ENCODE results near the gene MYRFL. TPM values are rescaled to one million over a fixed set of nuclear protein-coding genes. Genes with fewer than 3 reads are reported as not detected.

The MYRFL gene
- total RNA-seq, 1 donor from 2014 or later = 0.20 TPM

GRCh38 chr12:69929125-69929524, 104.1 kb downstream of the MYRFL start:
- H3K9me3 Mint-ChIP-seq (ENCODE audit: unreplicated experiment) = no peaks in the 10 kb centered on the region
- no peak overlapping the region for H3K4me3 Mint-ChIP-seq (ENCODE audit: unreplicated experiment)
- Histone ChIP-seq H3K4me2 (ENCODE audit: low read length) (peak overlapping the region; percentile 10), H4K20me1 (ENCODE audit: insufficient read depth, low read length) (no peaks in the 10 kb centered on the region), H3K27me3 (ENCODE audit: insufficient read depth, low read length) (no peaks in the 10 kb centered on the region), H3K9ac (ENCODE audit: low read length) (no peak overlapping the region), H3K9me3 (ENCODE audit: insufficient read depth, low read depth, low read length) (no peaks in the 10 kb centered on the region), H3K79me2 (ENCODE audit: insufficient read depth, low read length) (no peaks in the 10 kb centered on the region), H3K36me3 (ENCODE audit: insufficient read depth, low read length) (no peaks in the 10 kb centered on the region), H3K4me1 (ENCODE audit: insufficient read depth, low read length) (no peaks in the 10 kb centered on the region), H2AFZ (ENCODE audit: low read depth, low read length) (no peak overlapping the region), H3K4me3 (ENCODE audit: insufficient read depth, low read depth, low read length) (no peak overlapping the region), H3K27ac (ENCODE audit: low read depth, low read length) (no peak overlapping the region)
- peaks cover 42% of the 10 kb centered on the region for H3K4me1 Mint-ChIP-seq (ENCODE audit: low read depth, unreplicated experiment)
- no peaks in the 10 kb centered on the region for H3K27me3 Mint-ChIP-seq (ENCODE audit: low read depth, unreplicated experiment)
- no peak for TF ChIP-seq EZH2 (IDR thresholded peaks at IDR 0.05; ENCODE audit: insufficient read depth, low read length)
- TF ChIP-seq, protein P1, sequence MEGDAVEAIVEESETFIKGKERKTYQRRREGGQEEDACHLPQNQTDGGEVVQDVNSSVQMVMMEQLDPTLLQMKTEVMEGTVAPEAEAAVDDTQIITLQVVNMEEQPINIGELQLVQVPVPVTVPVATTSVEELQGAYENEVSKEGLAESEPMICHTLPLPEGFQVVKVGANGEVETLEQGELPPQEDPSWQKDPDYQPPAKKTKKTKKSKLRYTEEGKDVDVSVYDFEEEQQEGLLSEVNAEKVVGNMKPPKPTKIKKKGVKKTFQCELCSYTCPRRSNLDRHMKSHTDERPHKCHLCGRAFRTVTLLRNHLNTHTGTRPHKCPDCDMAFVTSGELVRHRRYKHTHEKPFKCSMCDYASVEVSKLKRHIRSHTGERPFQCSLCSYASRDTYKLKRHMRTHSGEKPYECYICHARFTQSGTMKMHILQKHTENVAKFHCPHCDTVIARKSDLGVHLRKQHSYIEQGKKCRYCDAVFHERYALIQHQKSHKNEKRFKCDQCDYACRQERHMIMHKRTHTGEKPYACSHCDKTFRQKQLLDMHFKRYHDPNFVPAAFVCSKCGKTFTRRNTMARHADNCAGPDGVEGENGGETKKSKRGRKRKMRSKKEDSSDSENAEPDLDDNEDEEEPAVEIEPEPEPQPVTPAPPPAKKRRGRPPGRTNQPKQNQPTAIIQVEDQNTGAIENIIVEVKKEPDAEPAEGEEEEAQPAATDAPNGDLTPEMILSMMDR (IDR thresholded peaks at IDR 0.05; ENCODE audit: insufficient read depth, low read depth, low read length) = no peak
- H3K27ac Mint-ChIP-seq (ENCODE audit: unreplicated experiment) = no peak overlapping the region
- DNase-seq (ENCODE audit: low read depth) (peak; percentile 42), FAIRE-seq (no peak)
- H3K36me3 Mint-ChIP-seq (ENCODE audit: low read depth, unreplicated experiment) = no peaks in the 10 kb centered on the region

GRCh38 chr12:69929531-69929930, 104.5 kb downstream of the MYRFL start:
- Histone ChIP-seq H4K20me1 (ENCODE audit: insufficient read depth, low read length) (no peaks in the 10 kb centered on the region), H3K9me3 (ENCODE audit: insufficient read depth, low read depth, low read length) (no peaks in the 10 kb centered on the region), H3K27me3 (ENCODE audit: insufficient read depth, low read length) (no peaks in the 10 kb centered on the region), H3K79me2 (ENCODE audit: insufficient read depth, low read length) (no peaks in the 10 kb centered on the region), H3K36me3 (ENCODE audit: insufficient read depth, low read length) (no peaks in the 10 kb centered on the region), H3K27ac (ENCODE audit: low read depth, low read length) (no peak overlapping the region), H3K4me2 (ENCODE audit: low read length) (peak overlapping the region; percentile 10), H3K4me3 (ENCODE audit: insufficient read depth, low read depth, low read length) (no peak overlapping the region), H2AFZ (ENCODE audit: low read depth, low read length) (no peak overlapping the region), H3K4me1 (ENCODE audit: insufficient read depth, low read length) (no peaks in the 10 kb centered on the region), H3K9ac (ENCODE audit: low read length) (no peak overlapping the region)
- peak; percentile 56 for DNase-seq (ENCODE audit: low read depth)
- TF ChIP-seq, protein P1 (IDR thresholded peaks at IDR 0.05; ENCODE audit: insufficient read depth, low read depth, low read length) = no peak
- TF ChIP-seq EZH2 (IDR thresholded peaks at IDR 0.05; ENCODE audit: insufficient read depth, low read length) = no peak
- Mint-ChIP-seq H3K9me3 (ENCODE audit: unreplicated experiment) (no peaks in the 10 kb centered on the region), H3K4me3 (ENCODE audit: unreplicated experiment) (no peak overlapping the region), H3K27ac (ENCODE audit: unreplicated experiment) (no peak overlapping the region), H3K4me1 (ENCODE audit: low read depth, unreplicated experiment) (peaks cover 42% of the 10 kb centered on the region), H3K27me3 (ENCODE audit: low read depth, unreplicated experiment) (no peaks in the 10 kb centered on the region), H3K36me3 (ENCODE audit: low read depth, unreplicated experiment) (no peaks in the 10 kb centered on the region)
- no peak for FAIRE-seq

DNA sequence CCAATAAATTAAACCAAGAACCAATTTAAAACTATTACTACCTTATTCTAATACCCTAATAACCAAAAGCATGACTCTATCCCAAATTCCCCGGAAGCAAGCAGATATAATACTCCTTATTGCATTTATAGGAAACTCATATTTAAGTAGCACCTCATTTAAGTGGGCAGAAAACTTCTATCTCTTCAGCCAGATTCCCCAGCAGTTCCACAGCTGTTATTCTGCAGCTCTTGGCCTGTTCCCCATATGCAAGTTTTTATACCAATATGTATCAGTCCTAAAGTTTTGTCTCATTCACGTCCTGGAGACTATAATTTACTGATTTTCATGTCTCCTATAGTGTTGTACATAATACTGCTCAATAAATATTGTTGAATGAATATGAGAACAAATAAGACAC, 106.5 kb downstream of the MYRFL start:
- no peak overlapping the region for H2AFZ ChIP-seq (ENCODE audit: low read depth, low read length)
- H4K20me1 ChIP-seq (ENCODE audit: insufficient read depth, low read length) = no peaks in the 10 kb centered on the region
- no peak overlapping the region for H3K4me2 ChIP-seq (ENCODE audit: low read length)
- Mint-ChIP-seq H3K27me3 (ENCODE audit: low read depth, unreplicated experiment) (no peaks in the 10 kb centered on the region), H3K36me3 (ENCODE audit: low read depth, unreplicated experiment) (no peaks in the 10 kb centered on the region), H3K4me1 (ENCODE audit: low read depth, unreplicated experiment) (peaks cover 43% of the 10 kb centered on the region), H3K4me3 (ENCODE audit: unreplicated experiment) (no peak overlapping the region), H3K27ac (ENCODE audit: unreplicated experiment) (no peak overlapping the region), H3K9me3 (ENCODE audit: unreplicated experiment) (no peaks in the 10 kb centered on the region)
- no peaks in the 10 kb centered on the region for H3K9me3 ChIP-seq (ENCODE audit: insufficient read depth, low read depth, low read length)
- no peak for FAIRE-seq
- no peaks in the 10 kb centered on the region for H3K79me2 ChIP-seq (ENCODE audit: insufficient read depth, low read length)
- no peak for DNase-seq (ENCODE audit: low read depth)
- H3K27ac ChIP-seq (ENCODE audit: low read depth, low read length) = no peak overlapping the region
- TF ChIP-seq, protein P1 (IDR thresholded peaks at IDR 0.05; ENCODE audit: insufficient read depth, low read depth, low read length) = no peak
- no peak for TF ChIP-seq EZH2 (IDR thresholded peaks at IDR 0.05; ENCODE audit: insufficient read depth, low read length)
- H3K4me3 ChIP-seq (ENCODE audit: insufficient read depth, low read depth, low read length) = no peak overlapping the region
- no peaks in the 10 kb centered on the region for H3K36me3 ChIP-seq (ENCODE audit: insufficient read depth, low read length)
- H3K9ac ChIP-seq (ENCODE audit: low read length) = no peak overlapping the region
- H3K4me1 ChIP-seq (ENCODE audit: insufficient read depth, low read length) = no peaks in the 10 kb centered on the region
- peaks cover 3% of the 10 kb centered on the region for H3K27me3 ChIP-seq (ENCODE audit: insufficient read depth, low read length)

All from astrocyte (in vitro differentiated cells and primary cell).